Measurements from ENCODE around the gene TEDC2. TPM values are rescaled to one million over a fixed set of nuclear protein-coding genes. Genes with fewer than 3 reads are reported as not detected.

Gene TEDC2
- polyA plus RNA-seq, 1 of the 3 experiments (the other 2 are of a cell fraction) = 15.6 TPM

GRCh38 chr16:2487903-2488531 is 28.1 kb downstream of the TEDC2 start:
- no peak for TF ChIP-seq FOSL2 (IDR thresholded peaks at IDR 0.05; ENCODE audit: borderline replicate concordance, low read depth)
- no peak for TF ChIP-seq SIN3A (IDR thresholded peaks at IDR 0.05; ENCODE audit: borderline replicate concordance, low read depth, low read length)
- no peak for TF ChIP-seq GATA2 (CRISPR knock-in tag; IDR thresholded peaks at IDR 0.05)
- no peak for TF ChIP-seq TEAD4 (IDR thresholded peaks at IDR 0.05; ENCODE audit: borderline replicate concordance, insufficient read depth)
- TF ChIP-seq MAX (IDR thresholded peaks at IDR 0.05; ENCODE audit: low read depth) = no peak
- TF ChIP-seq NRF1 (IDR thresholded peaks at IDR 0.05; ENCODE audit: low read depth, low read length) = no peak
- TF ChIP-seq MEF2A (IDR thresholded peaks at IDR 0.05; ENCODE audit: borderline replicate concordance, low read depth) = no peak
- no peak for TF ChIP-seq SMC3 (IDR thresholded peaks at IDR 0.05; ENCODE audit: low read depth, low read length)
- no peak for TF ChIP-seq ELF1 (IDR thresholded peaks at IDR 0.05)
- TF ChIP-seq MXI1 (IDR thresholded peaks at IDR 0.05; ENCODE audit: low read depth, low read length) = no peak
- TF ChIP-seq EP300 (IDR thresholded peaks at IDR 0.05; ENCODE audit: borderline replicate concordance in 1 of 2, low read depth in 1 of 2, low read length in 1 of 2) = no peak
- TF ChIP-seq ZBTB33 (IDR thresholded peaks at IDR 0.05; ENCODE audit: borderline replicate concordance, low read depth) = no peak
- no peak for TF ChIP-seq TAF1 (IDR thresholded peaks at IDR 0.05; ENCODE audit: borderline replicate concordance, low read depth, low read length)
- TF ChIP-seq TCF12 (IDR thresholded peaks at IDR 0.05) = no peak
- TF ChIP-seq RCOR1 (IDR thresholded peaks at IDR 0.05; ENCODE audit: low read length) = no peak
- no peak for TF ChIP-seq RFX5 (IDR thresholded peaks at IDR 0.05; ENCODE audit: low read length)
- no peak for TF ChIP-seq FOXM1 (IDR thresholded peaks at IDR 0.05; ENCODE audit: low read depth)
- no peak for TF ChIP-seq IRF3 (IDR thresholded peaks at IDR 0.05; ENCODE audit: low read depth, low read length)
- TF ChIP-seq EZH2phosphoT487 (IDR thresholded peaks at IDR 0.05; ENCODE audit: borderline replicate concordance, low read depth) = no peak
- 90% methylated on average over 12 of the region's 15 CpGs for WGBS (ENCODE audit: low lambda C conversion rate)
- Histone ChIP-seq H4K20me1 (ENCODE audit: insufficient read depth) (no peaks in the 10 kb centered on the region), H3K9me3 (no peaks in the 10 kb centered on the region), H3K27me3 (ENCODE audit: insufficient read depth) (no peaks in the 10 kb centered on the region), H3K9ac (no peak overlapping the region), H3K4me1 (ENCODE audit: control insufficient read depth in 1 of 2, insufficient read depth in 2 of 2, low read depth in 1 of 2, low read length in 1 of 2) (peaks cover 0 to 30% of the 10 kb centered on the region in 2 experiments; a peak in 1 of 4 replicates), H3K36me3 (replicated peaks in 1 of 2; ENCODE audit: control insufficient read depth in 1 of 2, insufficient read depth in 2 of 2, low read length in 1 of 2) (no peaks in the 10 kb centered on the region), H2AFZ (ENCODE audit: low read depth) (no peak overlapping the region), H3K4me3 (ENCODE audit: low read depth in 2 of 2, low read length in 1 of 2) (no peak overlapping the region), H3K79me2 (ENCODE audit: insufficient read depth) (no peaks in the 10 kb centered on the region), H3F3A (replicated peaks; ENCODE audit: insufficient read depth) (no peaks in the 10 kb centered on the region), H3K27ac (ENCODE audit: low read depth in 2 of 2, low read length in 1 of 2) (peak overlapping the region in 1 of 2 experiments; percentile 29; a peak in 1 of 4 replicates), H3K4me2 (no peak overlapping the region), H3K9me2 (no peaks in the 10 kb centered on the region)
- peak; percentile 65 for DNase-seq
- ChIA-PET CTCF (interaction anchor here (0.6 to 12.7 kb wide), 7 partner anchors 10 to 26 kb away, joined by 3 to 95 read pairs (median 3); partner anchors contain the start of genes ATP6V0C and TBC1D24), POLR2A (interaction anchor here (0.6 to 1.2 kb wide), 2 partner anchors 17 to 141 kb away, joined by 3 to 4 read pairs; no protein-coding TSS in a partner anchor)
